ENCODE results near the gene TAS2R8.
A peak's percentile ranks its signal among the peaks of the same experiment; 100 is the strongest.
"Not testable (repeated sequence)": the region's sequence is repeated elsewhere in the genome, so short reads cannot be mapped to it uniquely, and the experiment has no call there.

TAS2R8 gene

GRCh38 chr12:10801741-10802140, 5.3 kb downstream of the TAS2R8 start:
- DNase-seq (ENCODE audit: low read depth): no peak
- H3K4me3 ChIP-seq (ENCODE audit: low read depth, low read length): no peak overlapping the region
- no peak for TF ChIP-seq CTCF (IDR thresholded peaks at IDR 0.05; ENCODE audit: control insufficient read depth, extremely low read depth, insufficient read depth)

GRCh38 chr12:10794222-10794621, 12.9 kb downstream of the TAS2R8 start:
- TF ChIP-seq CTCF (IDR thresholded peaks at IDR 0.05; ENCODE audit: control insufficient read depth, extremely low read depth, insufficient read depth): no peak
- no peak overlapping the region for H3K4me3 ChIP-seq (ENCODE audit: low read depth, low read length)

GRCh38 chr12:10791769-10792168, 15.3 kb downstream of the TAS2R8 start:
- DNase-seq (ENCODE audit: low read depth); H3K4me3 ChIP-seq (ENCODE audit: low read depth, low read length): not testable (repeated sequence)

More at GRCh38 chr12:10794222-10794621, 12.9 kb downstream of the TAS2R8 start:
- no peak for DNase-seq (ENCODE audit: low read depth)

- TF ChIP-seq CTCF (IDR thresholded peaks at IDR 0.05; ENCODE audit: control insufficient read depth, extremely low read depth, insufficient read depth): no peak
- DNase-seq (ENCODE audit: low read depth): no peak
- H3K4me3 ChIP-seq (ENCODE audit: low read depth, low read length): no peak overlapping the region
These were observed 23.8 kb downstream of the TAS2R8 start for GRCh38 chr12:10783252-10783651.

GRCh38 chr12:10779103-10779502, 28.0 kb downstream of the TAS2R8 start:
- TF ChIP-seq CTCF (IDR thresholded peaks at IDR 0.05; ENCODE audit: control insufficient read depth, extremely low read depth, insufficient read depth): no peak
- no peak overlapping the region for H3K4me3 ChIP-seq (ENCODE audit: low read depth, low read length)
- no peak for DNase-seq (ENCODE audit: low read depth)

- no peak overlapping the region for H3K4me3 ChIP-seq (ENCODE audit: low read depth, low read length)
- peak; percentile 18 for DNase-seq (ENCODE audit: low read depth)
- peak; percentile 70 for TF ChIP-seq CTCF (IDR thresholded peaks at IDR 0.05; ENCODE audit: control insufficient read depth, extremely low read depth, insufficient read depth)
These were observed 35.9 kb downstream of the TAS2R8 start for GRCh38 chr12:10771132-10771733.

- DNase-seq (ENCODE audit: low read depth): no peak
- no peak overlapping the region for H3K4me3 ChIP-seq (ENCODE audit: low read depth, low read length)
- no peak for TF ChIP-seq CTCF (IDR thresholded peaks at IDR 0.05; ENCODE audit: control insufficient read depth, extremely low read depth, insufficient read depth)
These were observed 47.4 kb downstream of the TAS2R8 start for GRCh38 chr12:10759657-10760056.

Data from LNCaP clone FGC (cell line).